Stimulated activated CD8-positive, alpha-beta memory T cell treated with anti-CD3 and anti-CD28 coated beads, Interleukin-4, amount 100 ng/mL, for 48 hours (primary cell): ENCODE results near the gene EPC1.
"Not testable (repeated sequence)": the region's sequence is repeated elsewhere in the genome, so short reads cannot be mapped to it uniquely, and the experiment has no call there.

Experiments
- DNase-seq: peaks from one replicate; pipeline ENCODE4 v3.0.0-alpha.2; 2020

The EPC1 gene

DNA sequence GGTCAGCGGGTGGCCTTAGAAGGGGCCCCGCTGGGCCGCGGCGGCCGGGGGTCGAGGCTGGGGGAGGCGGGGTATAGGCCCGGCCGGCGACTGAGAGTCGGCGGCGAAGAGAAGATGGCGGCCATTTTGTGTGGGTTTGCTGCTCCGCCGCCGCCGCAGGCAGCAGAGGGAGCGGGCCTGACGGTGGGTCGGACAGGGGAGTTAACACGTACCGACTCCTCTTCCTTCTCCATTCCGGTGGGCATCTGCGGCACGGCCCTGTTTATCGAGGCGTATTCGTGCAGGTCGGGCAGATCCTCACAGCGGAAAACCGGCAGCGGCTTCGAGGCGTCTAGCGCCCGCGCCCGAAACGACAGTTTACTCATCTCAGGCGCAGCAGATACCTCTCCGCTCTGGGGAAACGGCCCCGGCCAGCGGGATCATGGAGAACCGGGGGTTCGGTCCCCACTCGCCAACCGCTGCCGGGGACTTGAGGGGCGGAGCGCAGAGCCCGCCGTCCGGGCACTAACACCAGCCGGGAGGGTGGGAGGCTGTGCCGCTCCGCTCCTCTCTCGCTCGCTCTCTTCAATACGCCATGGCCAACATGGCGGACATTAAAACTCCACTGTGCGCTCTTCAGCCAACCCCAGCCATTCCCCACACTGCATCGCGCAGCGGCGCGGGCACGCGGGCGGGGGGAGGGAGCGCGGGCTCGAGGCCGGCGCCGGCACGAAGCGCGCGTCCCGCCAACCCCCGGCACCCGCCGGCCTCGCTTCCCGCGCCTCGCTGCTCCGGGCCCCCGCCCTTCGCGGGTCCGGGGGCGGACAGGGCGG lies at the start of gene EPC1:
Gene EPC1 (minus strand): TSS at position 608 of the 812 bp plus-strand sequence. CDS start 243 bp downstream, at position 365.
- peak; percentile 87 for DNase-seq

- no peak for DNase-seq
These were observed 47.0 kb upstream of the EPC1 start for GRCh38 chr10:32393911-32394310.

DNA sequence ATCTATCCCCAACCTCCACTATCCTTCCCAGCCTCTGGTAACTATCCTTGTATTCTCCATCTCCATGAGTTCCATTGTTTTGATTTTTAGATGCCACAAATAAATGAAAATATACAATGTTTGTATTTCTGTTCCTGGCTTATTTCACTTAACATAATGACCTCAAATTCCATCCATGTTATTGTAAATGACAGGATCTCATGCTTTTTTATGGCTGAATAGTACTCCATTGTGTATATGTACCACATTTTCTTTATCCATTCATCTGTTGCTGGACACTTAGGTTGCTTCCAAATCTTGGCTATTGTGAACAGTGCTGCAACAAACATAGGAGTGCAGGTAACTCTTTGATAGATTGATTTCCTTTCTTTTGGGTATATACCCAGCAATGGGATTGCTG lies 45.3 kb upstream of the EPC1 start:
- not testable (repeated sequence) for DNase-seq

DNA sequence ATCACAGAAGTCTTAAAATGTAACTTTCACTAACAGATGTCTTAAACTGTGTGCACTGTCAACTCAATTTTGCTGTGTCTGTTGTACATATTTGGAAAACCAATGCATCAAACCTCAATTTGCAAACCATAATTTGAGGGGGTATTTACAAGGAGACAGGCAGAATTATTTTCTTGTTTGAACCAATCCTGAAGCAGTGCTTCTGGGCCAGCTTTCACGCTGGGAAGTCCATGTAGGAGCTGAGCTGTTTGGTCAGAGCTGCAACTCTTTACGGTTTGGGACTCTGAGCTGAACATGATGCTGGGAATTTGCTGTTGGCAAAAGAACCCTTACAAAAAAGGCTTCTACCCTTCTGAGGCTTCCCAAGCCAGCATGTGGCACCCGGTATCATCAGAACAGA lies 43.2 kb upstream of the EPC1 start:
- no peak for DNase-seq

- no peak for DNase-seq
These were observed 41.5 kb upstream of the EPC1 start for GRCh38 chr10:32388258-32389027.

- DNase-seq = no peak
These were observed 39.8 kb upstream of the EPC1 start for GRCh38 chr10:32386623-32387260.

DNA sequence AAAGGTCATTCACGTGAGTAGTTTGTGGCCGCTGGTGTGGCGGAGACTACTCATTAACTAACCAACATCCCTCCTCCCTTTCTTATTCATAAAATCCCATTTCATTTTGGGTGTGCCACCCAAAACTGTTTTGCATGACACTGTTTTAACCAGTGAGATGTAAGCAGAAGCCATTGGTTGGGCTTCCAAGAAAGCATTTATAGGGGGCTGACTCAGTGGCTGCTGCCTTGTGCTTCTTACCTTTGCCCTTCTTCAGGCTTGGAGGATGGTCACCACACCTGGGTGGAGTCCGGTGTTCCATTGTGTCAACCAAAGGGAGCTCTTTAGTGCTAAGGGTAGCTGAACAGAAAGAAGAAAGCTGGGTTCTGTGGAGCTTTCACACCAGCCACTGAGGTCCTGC lies 37.2 kb upstream of the EPC1 start:
- no peak for DNase-seq

DNA sequence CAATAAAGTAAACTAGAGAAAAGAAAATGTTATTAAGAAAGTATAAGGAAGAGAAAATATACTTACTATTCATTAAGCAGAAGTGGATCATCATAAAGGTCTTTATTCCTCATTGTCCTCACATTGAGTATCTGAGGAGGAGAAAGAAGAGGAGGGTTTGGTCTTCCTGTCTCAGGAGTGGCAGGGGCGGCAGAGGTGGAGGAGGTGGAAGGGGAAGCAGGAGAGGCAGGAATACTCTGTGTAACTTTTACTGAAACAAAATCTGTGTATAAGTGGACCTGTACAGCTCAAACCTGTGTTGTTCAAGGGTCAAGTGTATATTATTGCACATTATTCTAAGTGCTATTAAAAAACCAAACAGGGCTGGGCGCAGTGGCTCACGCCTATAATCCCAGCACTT lies 34.2 kb upstream of the EPC1 start:
- no peak for DNase-seq

DNA sequence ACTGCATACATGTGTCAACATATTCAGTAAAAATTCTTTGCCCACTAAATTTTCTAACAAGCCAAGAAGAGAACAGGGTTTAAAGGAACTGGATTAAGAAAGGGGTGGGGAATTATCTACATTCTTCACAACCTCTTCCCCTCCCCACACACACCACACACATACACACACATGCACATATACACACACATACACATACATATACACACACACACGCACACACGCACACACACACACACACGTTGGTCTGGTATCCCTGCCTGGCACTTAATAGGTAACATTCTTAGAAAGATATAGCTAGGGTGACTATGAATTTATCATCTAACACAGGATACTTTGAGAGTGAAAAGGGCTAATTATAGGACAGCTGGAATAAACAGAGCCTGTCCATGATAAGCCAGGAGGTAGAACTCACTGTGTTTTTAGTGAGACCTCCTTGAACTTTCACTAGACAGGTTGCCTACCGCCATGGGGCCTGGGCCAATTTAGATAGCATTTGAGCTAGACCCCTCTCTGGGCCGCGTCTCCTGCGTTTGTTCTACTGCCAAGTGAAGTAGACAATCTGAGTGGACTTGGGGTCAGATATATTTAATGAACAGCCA lies 33.1 kb upstream of the EPC1 start:
- no peak for DNase-seq

- DNase-seq = no peak
These were observed 32.5 kb upstream of the EPC1 start for GRCh38 chr10:32379318-32379949.

DNA sequence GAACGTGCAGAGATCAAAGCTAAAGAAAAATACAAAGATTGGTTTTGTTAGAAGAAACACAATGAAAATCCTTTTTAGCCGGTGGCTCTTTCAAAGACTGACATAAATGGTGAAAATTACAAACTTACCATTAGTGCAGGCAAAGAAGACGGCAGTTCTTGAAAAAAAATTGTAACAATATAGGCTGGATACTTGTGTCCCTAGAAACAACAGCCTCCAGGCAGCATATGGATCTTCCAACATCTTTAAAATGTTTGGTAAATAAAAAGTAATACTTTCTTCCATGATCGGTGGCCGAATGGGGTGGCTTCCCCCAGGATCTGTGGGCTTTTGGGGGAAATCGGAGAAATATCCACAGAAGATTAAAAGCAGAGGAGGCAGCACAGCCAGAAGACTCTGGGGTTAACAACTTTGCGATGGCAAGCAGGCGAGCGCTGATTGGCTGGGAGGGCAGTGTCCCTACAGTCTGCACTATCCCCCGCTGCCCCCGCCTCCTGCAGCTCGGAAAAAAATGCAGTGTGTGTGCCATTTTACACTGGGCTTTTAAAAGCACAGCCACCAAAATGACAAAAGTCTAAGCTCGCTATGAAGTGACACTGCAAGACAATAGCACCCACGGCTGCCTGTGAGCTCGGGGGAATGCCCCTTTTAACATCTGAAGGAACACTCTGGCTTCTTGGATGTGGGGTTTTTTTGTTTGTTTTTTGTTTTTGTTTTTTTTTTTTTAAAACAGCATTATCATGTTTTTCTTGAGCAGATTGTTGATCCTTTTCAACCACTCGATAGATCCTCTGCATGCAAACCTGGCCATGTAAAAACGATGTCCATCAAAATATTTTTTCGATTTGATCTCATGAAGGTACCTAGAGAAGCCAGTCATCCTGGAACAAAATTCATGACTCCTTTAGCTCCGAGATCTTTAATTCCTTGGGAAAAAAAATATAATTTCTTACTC lies 31.7 kb upstream of the EPC1 start:
- DNase-seq = peak; percentile 90

DNA sequence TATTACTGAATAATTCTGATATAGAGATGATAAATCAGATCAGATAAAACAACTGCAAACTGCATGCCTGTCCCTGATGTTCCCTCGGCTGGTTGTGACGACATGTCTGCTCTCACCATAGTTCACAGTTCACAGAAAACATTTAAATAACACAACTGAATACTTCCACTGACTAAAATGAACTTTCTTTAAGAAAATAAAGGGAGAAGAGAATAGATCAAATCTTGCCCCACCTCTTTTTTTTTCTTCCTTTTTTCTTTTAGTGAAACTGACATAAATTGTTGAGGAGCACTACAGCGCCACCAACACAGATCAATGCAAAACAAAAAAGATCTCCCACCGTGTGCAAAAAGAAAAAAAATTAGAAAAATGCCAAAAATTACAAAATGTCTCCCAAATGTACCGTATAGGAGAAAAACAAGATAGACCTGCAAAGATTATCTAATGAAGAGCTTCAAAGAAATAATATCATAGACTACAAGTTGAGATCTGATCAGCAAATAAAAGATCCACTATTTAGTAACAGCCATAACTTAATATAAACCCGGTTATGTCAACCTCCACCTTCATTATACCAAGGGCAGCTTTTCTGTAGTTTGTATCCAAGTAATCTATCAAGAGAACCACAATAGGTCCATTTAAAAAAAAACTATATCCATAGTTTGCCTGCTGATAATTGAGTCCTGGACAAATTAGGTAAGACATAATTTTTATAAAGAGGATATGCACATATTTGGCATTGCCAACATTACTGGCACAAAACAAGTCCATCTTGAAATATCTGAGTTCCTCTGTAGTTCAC lies 30.7 kb upstream of the EPC1 start:
- DNase-seq = no peak

DNA sequence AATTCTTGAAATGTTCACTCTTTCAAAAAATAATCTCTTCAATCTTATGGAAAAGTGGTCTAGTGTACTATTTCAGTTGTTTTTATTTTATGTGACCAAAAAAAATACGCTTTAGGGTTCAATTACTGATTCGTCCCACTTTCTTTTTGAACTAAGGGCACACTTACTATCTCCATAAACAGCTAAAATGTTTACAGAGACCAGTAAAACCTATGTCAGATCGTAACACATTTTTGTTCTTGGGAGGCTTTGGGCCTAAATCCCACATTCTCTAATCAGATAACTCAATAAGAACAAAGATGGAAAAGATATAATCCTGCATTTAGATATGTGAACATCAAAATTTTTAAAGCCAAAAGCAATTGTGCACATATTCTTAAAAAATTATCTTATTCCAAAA lies 29.8 kb upstream of the EPC1 start:
- no peak for DNase-seq

GRCh38 chr10:32376097-32376496 lies 29.1 kb upstream of the EPC1 start:
- no peak for DNase-seq

GRCh38 chr10:32375631-32376030 lies 28.7 kb upstream of the EPC1 start:
- DNase-seq = no peak

DNA sequence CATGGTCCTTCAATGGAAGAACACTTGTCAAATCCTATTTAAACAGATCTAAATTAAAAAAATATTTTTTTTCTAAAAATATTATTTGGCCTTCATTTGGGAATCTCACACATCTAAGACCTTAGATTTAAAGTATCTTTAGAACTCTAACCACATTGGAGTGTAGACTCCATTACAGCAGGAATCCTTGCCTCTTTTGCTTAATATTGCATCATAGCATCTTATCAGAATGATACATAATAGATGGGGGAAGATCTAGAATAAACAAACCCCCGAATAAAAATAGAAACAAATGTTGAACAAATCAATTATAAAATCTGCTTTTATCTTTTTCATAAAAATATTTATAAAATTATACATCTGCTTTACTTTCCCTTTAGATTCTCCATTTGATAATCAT lies 27.6 kb upstream of the EPC1 start:
- DNase-seq = no peak

- DNase-seq = no peak
These were observed 26.5 kb upstream of the EPC1 start for GRCh38 chr10:32373496-32373895.

DNA sequence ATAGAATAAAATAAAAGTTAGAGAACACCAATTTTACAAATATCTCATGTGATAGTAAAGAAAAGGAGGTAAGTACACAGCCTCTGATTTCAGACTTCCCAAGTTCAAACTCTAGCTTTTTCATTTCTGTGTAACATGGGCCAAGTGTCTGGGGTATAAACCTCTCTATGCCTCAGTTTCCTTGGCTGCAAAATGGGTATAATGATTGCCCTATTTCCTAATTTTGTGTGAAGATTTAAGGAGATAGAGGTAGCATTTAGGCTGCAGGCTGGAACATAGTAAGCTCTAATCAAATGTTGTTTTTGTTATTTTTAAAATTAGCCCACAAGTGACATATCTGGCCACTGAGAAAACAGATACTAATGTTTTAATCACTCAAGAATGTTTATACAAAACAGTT lies 26.1 kb upstream of the EPC1 start:
- DNase-seq = no peak

GRCh38 chr10:32372000-32372875 lies 25.3 kb upstream of the EPC1 start:
- no peak for DNase-seq

- no peak for DNase-seq
These were observed 24.1 kb upstream of the EPC1 start for GRCh38 chr10:32371101-32371500.
